Subcutaneous adipose tissue (tissue), 4 donors: ENCODE results near the gene BCORL1. TPM values are rescaled to one million over a fixed set of nuclear protein-coding genes. Genes with fewer than 3 reads are reported as not detected.

Experiments used
- CTCF ChIP-seq: fragments of 450-650 bp; IDR thresholded peaks from one replicate; pipeline ENCODE4 v1.5.1; 2016; ENCODE audit warnings: low read depth, mild to moderate bottlenecking, control low read depth, antibody characterized with exemption, moderate library complexity
- total RNA-seq, 4 donors: library from RNA; depleted of rRNA; stranded (reverse); fragments of >200 nt; gene quantifications; one replicate each; pipeline ENCODE4 v1.1.0, GENCODE V29; 2016

Gene BCORL1
- total RNA-seq, 4 donors from 2014 or later: 4.1 to 13.9 (median 4.4) TPM

- no peak for TF ChIP-seq CTCF
Measured at GRCh38 chrX:130095249-130096030, 113.0 kb downstream of the BCORL1 start.

GRCh38 chrX:130097507-130098209, 115.2 kb downstream of the BCORL1 start:
- TF ChIP-seq CTCF: no peak

- TF ChIP-seq CTCF: no peak
Measured at GRCh38 chrX:130098210-130098552, 115.7 kb downstream of the BCORL1 start.

- no peak for TF ChIP-seq CTCF
Measured at GRCh38 chrX:130100180-130100579, 117.7 kb downstream of the BCORL1 start.

GRCh38 chrX:130103605-130104004, 121.2 kb downstream of the BCORL1 start:
- TF ChIP-seq CTCF: no peak

GRCh38 chrX:130105244-130105643, 122.8 kb downstream of the BCORL1 start:
- no peak for TF ChIP-seq CTCF

GRCh38 chrX:130106071-130106470, 123.6 kb downstream of the BCORL1 start:
- no peak for TF ChIP-seq CTCF

Other genes starting within 250 kb of the BCORL1 start
- gene XPNPEP2, start 243.7 kb upstream of the BCORL1 start, total RNA-seq: 10 to 100 TPM in 2 of 4 donors, 1 to 10 TPM in 2; 3.4 to 25.0 (median 8.4) TPM
- gene SASH3, start 202.7 kb upstream of the BCORL1 start, total RNA-seq: 10 to 100 TPM in 3 of 4 donors, 1 to 10 TPM in 1; 7.3 to 76.3 (median 18.0) TPM
- gene ZDHHC9, start 138.7 kb upstream of the BCORL1 start, total RNA-seq: 10 to 100 TPM; 23.4 to 61.0 (median 31.7) TPM
- 10 to 100 TPM; 13.6 to 16.8 (median 15.9) TPM for gene UTP14A, start 76.5 kb upstream of the BCORL1 start, total RNA-seq
- 10 to 100 TPM in 1 of 4 donors, 1 to 10 TPM in 3; 7.0 to 14.8 (median 8.8) TPM for gene ELF4, start 127.9 kb downstream of the BCORL1 start, total RNA-seq
- 10 to 100 TPM; 19.8 to 26.4 (median 22.4) TPM for gene AIFM1, start 183.2 kb downstream of the BCORL1 start, total RNA-seq
- gene RAB33A, start 189.3 kb downstream of the BCORL1 start, total RNA-seq: 1 to 10 TPM in 1 of 4 donors, under 1 TPM in 1, not detected in 2; 0.88 to 3.6 TPM